HEK293 (cell line): ENCODE data around the gene RXRG.

Source experiments
- BCL11A ChIP-seq: fragments of 450-650 bp; formaldehyde crosslinking; IDR thresholded peaks from 2 replicates; pipeline ENCODE4 v1.5.1; 2016; ENCODE audit warnings: low read depth, missing biosample characterization, missing genetic modification characterization
- EGR2 ChIP-seq: fragments of 450-650 bp; formaldehyde crosslinking; IDR thresholded peaks from 2 replicates; pipeline ENCODE4 v1.5.1; 2016; ENCODE audit warnings: low read depth, missing biosample characterization, missing genetic modification characterization
- HOXD13 ChIP-seq: sonication (generic); formaldehyde crosslinking; IDR thresholded peaks from 2 replicates; pipeline ENCODE4 v1.8.0; 2022; ENCODE audit warnings: missing genetic modification reagents, borderline replicate concordance
- IKZF3 ChIP-seq: fragments of 450-650 bp; IDR thresholded peaks from 2 replicates; pipeline ENCODE4 v1.5.0; 2018; ENCODE audit warnings: missing biosample characterization, mild to moderate bottlenecking, missing genetic modification characterization, moderate library complexity
- KLF10 ChIP-seq: fragments of 450-650 bp; IDR thresholded peaks from 2 replicates; pipeline ENCODE4 v1.5.1; 2018; ENCODE audit warnings: missing biosample characterization, mild to moderate bottlenecking, missing genetic modification characterization
- KLF8 ChIP-seq: fragments of 450-650 bp; formaldehyde crosslinking; IDR thresholded peaks from 2 replicates; pipeline ENCODE4 v1.5.1; 2016; ENCODE audit warnings: missing biosample characterization, missing genetic modification characterization
- KLF9 ChIP-seq: fragments of 450-650 bp; formaldehyde crosslinking; IDR thresholded peaks from 2 replicates; pipeline ENCODE4 v1.5.1; 2016; ENCODE audit warnings: missing biosample characterization, missing genetic modification characterization, low read depth
- MZF1 ChIP-seq: fragments of 450-650 bp; formaldehyde crosslinking; IDR thresholded peaks from 2 replicates; pipeline ENCODE4 v1.5.1; 2017; ENCODE audit warnings: missing biosample characterization, missing genetic modification characterization, borderline replicate concordance
- PRDM1 ChIP-seq: fragments of 450-650 bp; formaldehyde crosslinking; IDR thresholded peaks from 2 replicates; pipeline ENCODE4; 2016; ENCODE audit warnings: missing biosample characterization, missing genetic modification characterization
- SALL2 ChIP-seq: fragments of 450-650 bp; formaldehyde crosslinking; IDR thresholded peaks from 2 replicates; pipeline ENCODE4 v1.5.0; 2017; ENCODE audit warnings: missing biosample characterization, mild to moderate bottlenecking, missing genetic modification characterization, borderline replicate concordance
- TRIM28 ChIP-seq: IDR thresholded peaks from 2 replicates; pipeline ENCODE4 v1.6.1; 2011; ENCODE audit warnings: low read length, control low read depth, borderline replicate concordance
- WT1 ChIP-seq: fragments of 450-650 bp; formaldehyde crosslinking; IDR thresholded peaks from 2 replicates; pipeline ENCODE4 v1.5.1; 2016; ENCODE audit warnings: missing biosample characterization, missing genetic modification characterization
- ZBTB1 ChIP-seq: fragments of 450-650 bp; formaldehyde crosslinking; IDR thresholded peaks from 2 replicates; pipeline ENCODE4 v1.5.1; 2016; ENCODE audit warnings: missing biosample characterization, missing genetic modification characterization
- ZFP37 ChIP-seq: fragments of 450-650 bp; formaldehyde crosslinking; IDR thresholded peaks from 2 replicates; pipeline ENCODE4 v1.5.1; 2016; ENCODE audit warnings: missing biosample characterization, missing genetic modification characterization
- ZNF19 ChIP-seq: fragments of 450-650 bp; formaldehyde crosslinking; IDR thresholded peaks from 2 replicates; pipeline ENCODE4; 2016; ENCODE audit warnings: missing biosample characterization, missing genetic modification characterization, low read depth
- ZNF266 ChIP-seq: fragments of 450-650 bp; formaldehyde crosslinking; IDR thresholded peaks from 2 replicates; pipeline ENCODE4 v1.5.1; 2016; ENCODE audit warnings: missing biosample characterization, missing genetic modification characterization, low read depth
- ZNF335 ChIP-seq: fragments of 450-650 bp; formaldehyde crosslinking; conservative IDR thresholded peaks from 2 replicates; pipeline ENCODE4 v1.5.1; 2016; ENCODE audit warnings: missing biosample characterization, missing genetic modification characterization
- ZNF521 ChIP-seq: fragments of 450-650 bp; formaldehyde crosslinking; IDR thresholded peaks from 2 replicates; pipeline ENCODE4 v1.5.1; 2017; ENCODE audit warnings: missing biosample characterization, mild to moderate bottlenecking, missing genetic modification characterization
- ZNF529 ChIP-seq: fragments of 450-650 bp; formaldehyde crosslinking; IDR thresholded peaks from 2 replicates; pipeline ENCODE4 v1.5.1; 2017; ENCODE audit warnings: missing genetic modification characterization, missing biosample characterization; ENCODE audit not compliant: insufficient replicate concordance
- ZNF600 ChIP-seq: fragments of 450-650 bp; formaldehyde crosslinking; IDR thresholded peaks from 2 replicates; pipeline ENCODE4 v1.5.1; 2016; ENCODE audit warnings: missing biosample characterization, missing genetic modification characterization
- ZNF654 ChIP-seq: fragments of 450-650 bp; formaldehyde crosslinking; IDR thresholded peaks from 2 replicates; pipeline ENCODE4 v1.5.1; 2016; ENCODE audit warnings: low read depth, missing biosample characterization, missing genetic modification characterization
- ZNF777 ChIP-seq: fragments of 450-650 bp; formaldehyde crosslinking; IDR thresholded peaks from 2 replicates; pipeline ENCODE4 v1.5.1; 2017; ENCODE audit warnings: missing biosample characterization, missing genetic modification characterization, borderline replicate concordance
- ZNF843 ChIP-seq: fragments of 450-650 bp; formaldehyde crosslinking; IDR thresholded peaks from 2 replicates; pipeline ENCODE4 v1.5.1; 2016; ENCODE audit warnings: missing biosample characterization, missing genetic modification characterization
- TF ChIP-seq, protein P1 (sequence below): fragments of 450-650 bp; formaldehyde crosslinking; IDR thresholded peaks from 2 replicates; pipeline ENCODE4 v1.5.1; 2017; ENCODE audit warnings: missing biosample characterization, mild to moderate bottlenecking, missing genetic modification characterization, moderate library complexity
- TF ChIP-seq, protein P2 (sequence below): fragments of 450-650 bp; formaldehyde crosslinking; IDR thresholded peaks from 2 replicates; pipeline ENCODE4 v1.5.1; 2016; ENCODE audit warnings: missing biosample characterization, missing genetic modification characterization
- TF ChIP-seq, protein P3 (sequence below): fragments of 450-650 bp; formaldehyde crosslinking; IDR thresholded peaks from 2 replicates; pipeline ENCODE4 v1.5.1; 2016; ENCODE audit warnings: missing biosample characterization, missing genetic modification characterization
- TF ChIP-seq, protein P4 (sequence below): fragments of 450-650 bp; formaldehyde crosslinking; IDR thresholded peaks from 2 replicates; pipeline ENCODE4 v1.5.1; 2016; ENCODE audit warnings: missing biosample characterization, missing genetic modification characterization
- TF ChIP-seq, protein P5 (sequence below): fragments of 450-650 bp; formaldehyde crosslinking; IDR thresholded peaks from 2 replicates; pipeline ENCODE4 v1.5.1; 2016; ENCODE audit warnings: missing biosample characterization, missing genetic modification characterization, borderline replicate concordance

The RXRG gene

DNA sequence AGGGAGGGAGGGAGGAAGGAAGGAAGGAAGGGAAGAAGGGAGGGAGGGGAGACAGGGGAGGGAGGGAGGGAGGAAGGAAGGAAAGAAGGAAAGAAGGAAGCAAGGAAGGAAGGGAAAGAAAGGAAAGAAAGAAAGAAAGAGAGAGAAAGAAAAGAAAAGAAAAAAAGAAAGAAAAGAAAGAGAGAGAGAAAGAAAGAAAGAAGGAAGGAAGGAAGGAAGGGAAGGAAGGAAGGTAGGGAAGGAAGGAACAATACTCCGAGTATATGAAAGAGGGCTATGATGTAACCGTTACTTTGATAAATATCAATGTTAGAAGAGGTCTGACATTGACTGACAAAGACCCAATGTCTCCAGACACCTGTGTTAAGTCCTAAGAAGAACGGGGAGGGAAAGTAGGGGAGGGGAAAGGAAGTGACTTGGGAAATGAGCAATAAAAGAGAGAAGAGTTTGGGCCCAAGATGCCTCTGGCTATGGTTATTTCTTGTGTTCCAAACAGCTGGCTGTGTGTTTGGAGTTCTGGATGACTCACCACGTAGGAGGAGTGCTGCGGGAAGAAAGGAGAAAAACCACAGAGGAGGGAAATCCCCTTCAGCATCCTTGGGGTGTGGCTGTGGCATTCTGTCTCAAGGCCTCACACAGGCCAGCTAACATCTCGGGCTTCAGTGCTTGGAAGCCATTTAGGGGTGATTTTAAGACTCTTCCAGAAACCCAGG, 37.0 kb upstream of the RXRG start (continued):
- no peak for TF ChIP-seq MZF1
- peak; percentile 50; the same call in 1 of the 2 replicates for TF ChIP-seq KLF9 (tag by site-specific recombination)
- no peak for TF ChIP-seq ZNF19 (tag by site-specific recombination)
- TF ChIP-seq TRIM28, result no peak
- TF ChIP-seq, protein P1, sequence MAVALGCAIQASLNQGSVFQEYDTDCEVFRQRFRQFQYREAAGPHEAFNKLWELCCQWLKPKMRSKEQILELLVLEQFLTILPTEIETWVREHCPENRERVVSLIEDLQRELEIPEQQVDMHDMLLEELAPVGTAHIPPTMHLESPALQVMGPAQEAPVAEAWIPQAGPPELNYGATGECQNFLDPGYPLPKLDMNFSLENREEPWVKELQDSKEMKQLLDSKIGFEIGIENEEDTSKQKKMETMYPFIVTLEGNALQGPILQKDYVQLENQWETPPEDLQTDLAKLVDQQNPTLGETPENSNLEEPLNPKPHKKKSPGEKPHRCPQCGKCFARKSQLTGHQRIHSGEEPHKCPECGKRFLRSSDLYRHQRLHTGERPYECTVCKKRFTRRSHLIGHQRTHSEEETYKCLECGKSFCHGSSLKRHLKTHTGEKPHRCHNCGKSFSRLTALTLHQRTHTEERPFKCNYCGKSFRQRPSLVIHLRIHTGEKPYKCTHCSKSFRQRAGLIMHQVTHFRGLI (tag by site-specific recombination), result no peak
- TF ChIP-seq ZFP37 (tag by site-specific recombination), result no peak
- no peak for TF ChIP-seq ZNF529 (tag by site-specific recombination)
- TF ChIP-seq HOXD13, result no peak
- TF ChIP-seq WT1, result peak; percentile 50; the same call in 1 of the 2 replicates
- peak; percentile 67 for TF ChIP-seq EGR2 (tag by site-specific recombination)
- peak; percentile 94 for TF ChIP-seq PRDM1 (tag by site-specific recombination)
- TF ChIP-seq, protein P2, sequence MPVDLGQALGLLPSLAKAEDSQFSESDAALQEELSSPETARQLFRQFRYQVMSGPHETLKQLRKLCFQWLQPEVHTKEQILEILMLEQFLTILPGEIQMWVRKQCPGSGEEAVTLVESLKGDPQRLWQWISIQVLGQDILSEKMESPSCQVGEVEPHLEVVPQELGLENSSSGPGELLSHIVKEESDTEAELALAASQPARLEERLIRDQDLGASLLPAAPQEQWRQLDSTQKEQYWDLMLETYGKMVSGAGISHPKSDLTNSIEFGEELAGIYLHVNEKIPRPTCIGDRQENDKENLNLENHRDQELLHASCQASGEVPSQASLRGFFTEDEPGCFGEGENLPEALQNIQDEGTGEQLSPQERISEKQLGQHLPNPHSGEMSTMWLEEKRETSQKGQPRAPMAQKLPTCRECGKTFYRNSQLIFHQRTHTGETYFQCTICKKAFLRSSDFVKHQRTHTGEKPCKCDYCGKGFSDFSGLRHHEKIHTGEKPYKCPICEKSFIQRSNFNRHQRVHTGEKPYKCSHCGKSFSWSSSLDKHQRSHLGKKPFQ (tag by site-specific recombination), result no peak
- no peak for TF ChIP-seq ZNF266 (tag by site-specific recombination)
- TF ChIP-seq ZBTB1, result no peak
- no peak for TF ChIP-seq ZNF843
- peak; percentile 62; the same call in 1 of the 2 replicates for TF ChIP-seq KLF8
- TF ChIP-seq ZNF600, result peak; percentile 70
- peak; percentile 47 for TF ChIP-seq ZNF335
- no peak for TF ChIP-seq IKZF3 (tag by site-specific recombination)
- TF ChIP-seq KLF10 (tag by site-specific recombination), result peak; percentile 44
- TF ChIP-seq, protein P3, sequence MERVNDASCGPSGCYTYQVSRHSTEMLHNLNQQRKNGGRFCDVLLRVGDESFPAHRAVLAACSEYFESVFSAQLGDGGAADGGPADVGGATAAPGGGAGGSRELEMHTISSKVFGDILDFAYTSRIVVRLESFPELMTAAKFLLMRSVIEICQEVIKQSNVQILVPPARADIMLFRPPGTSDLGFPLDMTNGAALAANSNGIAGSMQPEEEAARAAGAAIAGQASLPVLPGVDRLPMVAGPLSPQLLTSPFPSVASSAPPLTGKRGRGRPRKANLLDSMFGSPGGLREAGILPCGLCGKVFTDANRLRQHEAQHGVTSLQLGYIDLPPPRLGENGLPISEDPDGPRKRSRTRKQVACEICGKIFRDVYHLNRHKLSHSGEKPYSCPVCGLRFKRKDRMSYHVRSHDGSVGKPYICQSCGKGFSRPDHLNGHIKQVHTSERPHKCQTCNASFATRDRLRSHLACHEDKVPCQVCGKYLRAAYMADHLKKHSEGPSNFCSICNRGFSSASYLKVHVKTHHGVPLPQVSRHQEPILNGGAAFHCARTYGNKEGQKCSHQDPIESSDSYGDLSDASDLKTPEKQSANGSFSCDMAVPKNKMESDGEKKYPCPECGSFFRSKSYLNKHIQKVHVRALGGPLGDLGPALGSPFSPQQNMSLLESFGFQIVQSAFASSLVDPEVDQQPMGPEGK (tag by site-specific recombination), result peak; percentile 65
- TF ChIP-seq, protein P4, sequence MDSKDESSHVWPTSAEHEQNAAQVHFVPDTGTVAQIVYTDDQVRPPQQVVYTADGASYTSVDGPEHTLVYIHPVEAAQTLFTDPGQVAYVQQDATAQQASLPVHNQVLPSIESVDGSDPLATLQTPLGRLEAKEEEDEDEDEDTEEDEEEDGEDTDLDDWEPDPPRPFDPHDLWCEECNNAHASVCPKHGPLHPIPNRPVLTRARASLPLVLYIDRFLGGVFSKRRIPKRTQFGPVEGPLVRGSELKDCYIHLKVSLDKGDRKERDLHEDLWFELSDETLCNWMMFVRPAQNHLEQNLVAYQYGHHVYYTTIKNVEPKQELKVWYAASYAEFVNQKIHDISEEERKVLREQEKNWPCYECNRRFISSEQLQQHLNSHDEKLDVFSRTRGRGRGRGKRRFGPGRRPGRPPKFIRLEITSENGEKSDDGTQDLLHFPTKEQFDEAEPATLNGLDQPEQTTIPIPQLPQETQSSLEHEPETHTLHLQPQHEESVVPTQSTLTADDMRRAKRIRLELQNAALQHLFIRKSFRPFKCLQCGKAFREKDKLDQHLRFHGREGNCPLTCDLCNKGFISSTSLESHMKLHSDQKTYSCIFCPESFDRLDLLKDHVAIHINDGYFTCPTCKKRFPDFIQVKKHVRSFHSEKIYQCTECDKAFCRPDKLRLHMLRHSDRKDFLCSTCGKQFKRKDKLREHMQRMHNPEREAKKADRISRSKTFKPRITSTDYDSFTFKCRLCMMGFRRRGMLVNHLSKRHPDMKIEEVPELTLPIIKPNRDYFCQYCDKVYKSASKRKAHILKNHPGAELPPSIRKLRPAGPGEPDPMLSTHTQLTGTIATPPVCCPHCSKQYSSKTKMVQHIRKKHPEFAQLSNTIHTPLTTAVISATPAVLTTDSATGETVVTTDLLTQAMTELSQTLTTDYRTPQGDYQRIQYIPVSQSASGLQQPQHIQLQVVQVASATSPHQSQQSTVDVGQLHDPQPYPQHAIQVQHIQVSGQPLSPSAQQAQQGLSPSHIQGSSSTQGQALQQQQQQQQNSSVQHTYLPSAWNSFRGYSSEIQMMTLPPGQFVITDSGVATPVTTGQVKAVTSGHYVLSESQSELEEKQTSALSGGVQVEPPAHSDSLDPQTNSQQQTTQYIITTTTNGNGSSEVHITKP (tag by site-specific recombination), result peak; percentile 73
- no peak for TF ChIP-seq BCL11A (tag by site-specific recombination)
- no peak for TF ChIP-seq ZNF777 (tag by site-specific recombination)
- TF ChIP-seq, protein P5, sequence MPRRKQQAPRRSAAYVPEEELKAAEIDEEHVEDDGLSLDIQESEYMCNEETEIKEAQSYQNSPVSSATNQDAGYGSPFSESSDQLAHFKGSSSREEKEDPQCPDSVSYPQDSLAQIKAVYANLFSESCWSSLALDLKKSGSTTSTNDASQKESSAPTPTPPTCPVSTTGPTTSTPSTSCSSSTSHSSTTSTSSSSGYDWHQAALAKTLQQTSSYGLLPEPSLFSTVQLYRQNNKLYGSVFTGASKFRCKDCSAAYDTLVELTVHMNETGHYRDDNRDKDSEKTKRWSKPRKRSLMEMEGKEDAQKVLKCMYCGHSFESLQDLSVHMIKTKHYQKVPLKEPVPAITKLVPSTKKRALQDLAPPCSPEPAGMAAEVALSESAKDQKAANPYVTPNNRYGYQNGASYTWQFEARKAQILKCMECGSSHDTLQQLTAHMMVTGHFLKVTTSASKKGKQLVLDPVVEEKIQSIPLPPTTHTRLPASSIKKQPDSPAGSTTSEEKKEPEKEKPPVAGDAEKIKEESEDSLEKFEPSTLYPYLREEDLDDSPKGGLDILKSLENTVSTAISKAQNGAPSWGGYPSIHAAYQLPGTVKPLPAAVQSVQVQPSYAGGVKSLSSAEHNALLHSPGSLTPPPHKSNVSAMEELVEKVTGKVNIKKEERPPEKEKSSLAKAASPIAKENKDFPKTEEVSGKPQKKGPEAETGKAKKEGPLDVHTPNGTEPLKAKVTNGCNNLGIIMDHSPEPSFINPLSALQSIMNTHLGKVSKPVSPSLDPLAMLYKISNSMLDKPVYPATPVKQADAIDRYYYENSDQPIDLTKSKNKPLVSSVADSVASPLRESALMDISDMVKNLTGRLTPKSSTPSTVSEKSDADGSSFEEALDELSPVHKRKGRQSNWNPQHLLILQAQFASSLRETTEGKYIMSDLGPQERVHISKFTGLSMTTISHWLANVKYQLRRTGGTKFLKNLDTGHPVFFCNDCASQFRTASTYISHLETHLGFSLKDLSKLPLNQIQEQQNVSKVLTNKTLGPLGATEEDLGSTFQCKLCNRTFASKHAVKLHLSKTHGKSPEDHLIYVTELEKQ (tag by site-specific recombination), result peak; percentile 61; the same call in 1 of the 2 replicates
- TF ChIP-seq SALL2 (tag by site-specific recombination), result no peak
- TF ChIP-seq ZNF654 (tag by site-specific recombination), result no peak
- no peak for TF ChIP-seq ZNF521 (tag by site-specific recombination)
